GM12865 (cell line): ENCODE results near the gene HMGN3.
A peak's percentile ranks its signal among the peaks of the same experiment; 100 is the strongest.

Experiments
- DNase-seq: peaks from one replicate; pipeline ENCODE4 v3.0.0; 2010; ENCODE audit warnings: low read depth
- H3K4me3 ChIP-seq: 2 replicates; pipeline ENCODE4 v1.5.1; 2011; ENCODE audit warnings: mild to moderate bottlenecking, low read depth, low read length, control low read depth
- CTCF ChIP-seq: IDR thresholded peaks from 2 replicates; pipeline ENCODE4 v1.5.1; 2011; ENCODE audit warnings: low read length, control low read depth, low read depth, inconsistent platforms; ENCODE audit not compliant: insufficient read depth; ENCODE audit errors: missing control alignments

Gene HMGN3

GRCh38 chr6:79232696-79233462 is 1.6 kb downstream of the HMGN3 start:
- TF ChIP-seq CTCF, result no peak
- peak overlapping the region; percentile 84 for H3K4me3 ChIP-seq
- DNase-seq, result no peak

- DNase-seq, result no peak
- no peak overlapping the region for H3K4me3 ChIP-seq
- no peak for TF ChIP-seq CTCF
Measured at GRCh38 chr6:79231666-79232065, 2.8 kb downstream of the HMGN3 start.

GRCh38 chr6:79231101-79231500 is 3.4 kb downstream of the HMGN3 start:
- DNase-seq, result no peak
- no peak overlapping the region for H3K4me3 ChIP-seq
- TF ChIP-seq CTCF, result no peak

- no peak for TF ChIP-seq CTCF
- no peak for DNase-seq
- H3K4me3 ChIP-seq, result no peak overlapping the region
Measured at GRCh38 chr6:79230149-79230548, 4.3 kb downstream of the HMGN3 start.

- TF ChIP-seq CTCF, result no peak
Measured at GRCh38 chr6:79227445-79227844, 7.0 kb downstream of the HMGN3 start.

GRCh38 chr6:79226660-79227059 is 7.8 kb downstream of the HMGN3 start:
- DNase-seq, result no peak
- no peak overlapping the region for H3K4me3 ChIP-seq
- no peak for TF ChIP-seq CTCF

More at GRCh38 chr6:79227445-79227844, 7.0 kb downstream of the HMGN3 start:
- no peak overlapping the region for H3K4me3 ChIP-seq
- DNase-seq, result no peak
